Activated CD8-positive, alpha-beta memory T cell treated with anti-CD3 and anti-CD28 coated beads, Interleukin-2, amount 10 ng/mL, durations not matched to agents 7 days and 5 days (primary cell): ENCODE results near the gene RASA4B. TPM values are rescaled to one million over a fixed set of nuclear protein-coding genes. Genes with fewer than 3 reads are reported as not detected.

ENCODE experiments used
- microRNA-seq: library from miRNA; unstranded; fragments of <30 nt; microRNA quantifications from one replicate; pipeline ENCODE4 v1.2.0, GENCODE V29; 2022
- total RNA-seq, 2 experiments: library from RNA; stranded (reverse); gene quantifications; one replicate each; pipeline ENCODE4 v1.2.3, GENCODE V29; 2021

The RASA4B gene
- total RNA-seq, 2 experiments from 2014 or later: 14.8 to 16.7 TPM

Small RNAs within 50 kb of the gene (microRNA-seq; reads per million reads assigned to microRNA genes)
- gene MIR4467: not detected
- 11.5 reads per million, percentile 32 among the genes with 10 or more reads in this experiment for gene MIR5090

Other genes with a start within 250 kb of the RASA4B start
- 1 to 10 TPM; 1.3 TPM for gene SH2B2, start 230.9 kb downstream of the RASA4B start, total RNA-seq
- gene SPDYE6, start 161.3 kb downstream of the RASA4B start, total RNA-seq: not detected
- 10 to 100 TPM; 22.2 to 34.5 TPM for gene PRKRIP1, start 121.4 kb downstream of the RASA4B start, total RNA-seq
- gene ORAI2, start 84.2 kb downstream of the RASA4B start, total RNA-seq: 10 to 100 TPM; 58.1 to 73.7 TPM
- gene ALKBH4, start 52.9 kb downstream of the RASA4B start, total RNA-seq: 10 to 100 TPM; 11.2 to 14.6 TPM
- gene LRWD1, start 52.8 kb downstream of the RASA4B start, total RNA-seq: 10 to 100 TPM; 20.6 to 24.0 TPM
- gene POLR2J, start 38.9 kb downstream of the RASA4B start, total RNA-seq: 10 to 100 TPM; 52.9 to 56.7 TPM
- gene UPK3BL2, start 25.9 kb upstream of the RASA4B start, total RNA-seq: 10 to 100 TPM; 11.0 to 11.6 TPM
- under 1 TPM in 1 of 2 experiments, not detected in 1; 0.29 TPM for gene SPDYE2, start 33.4 kb upstream of the RASA4B start, total RNA-seq
- gene POLR2J3, start 54.8 kb upstream of the RASA4B start, total RNA-seq: 10 to 100 TPM; 35.4 to 51.0 TPM
- gene RASA4, start 99.0 kb upstream of the RASA4B start, total RNA-seq: 10 to 100 TPM; 29.2 to 39.3 TPM
- 10 to 100 TPM; 20.8 to 30.7 TPM for gene UPK3BL1, start 125.0 kb upstream of the RASA4B start, total RNA-seq
- not detected for gene SPDYE2B, start 132.5 kb upstream of the RASA4B start, total RNA-seq
- 10 to 100 TPM; 15.4 to 15.7 TPM for gene POLR2J2, start 153.9 kb upstream of the RASA4B start, total RNA-seq
- 10 to 100 TPM in 1 of 2 experiments, 1 to 10 TPM in 1; 9.8 to 10.8 TPM for gene FAM185A, start 231.2 kb upstream of the RASA4B start, total RNA-seq